Neural cell (in vitro differentiated cells): Measurements from ENCODE around the gene C2CD2.

Source experiments
- EP300 ChIP-seq: fragments of 450-650 bp; conservative IDR thresholded peaks from 2 replicates; pipeline ENCODE4 v1.6.1; 2014; ENCODE audit warnings: antibody characterized with exemption, mild to moderate bottlenecking, moderate library complexity; ENCODE audit not compliant: poor library complexity, severe bottlenecking
- EZH2 ChIP-seq: fragments of 200-600, 300-800 bp; shearing (Covaris generic), sonication (generic); IDR thresholded peaks from 2 replicates; pipeline ENCODE4 v1.6.1; 2014; ENCODE audit warnings: antibody characterized with exemption, low read length, borderline replicate concordance, mild to moderate bottlenecking; ENCODE audit not compliant: insufficient read depth, poor library complexity, severe bottlenecking
- MXI1 ChIP-seq: fragments of 450-650 bp; conservative IDR thresholded peaks from 2 replicates; pipeline ENCODE4 v1.6.1; 2014; ENCODE audit warnings: antibody characterized with exemption, mild to moderate bottlenecking; ENCODE audit not compliant: poor library complexity, severe bottlenecking
- TF ChIP-seq, protein P1 (sequence below): fragments of 450-650 bp; IDR thresholded peaks from 2 replicates; pipeline ENCODE4 v1.5.1; 2014; ENCODE audit warnings: antibody characterized with exemption, mild to moderate bottlenecking, moderate library complexity; ENCODE audit not compliant: poor library complexity, severe bottlenecking

GRCh38 chr21:41926117-41926806 is 27.6 kb downstream of the C2CD2 start:
- TF ChIP-seq, protein P1, sequence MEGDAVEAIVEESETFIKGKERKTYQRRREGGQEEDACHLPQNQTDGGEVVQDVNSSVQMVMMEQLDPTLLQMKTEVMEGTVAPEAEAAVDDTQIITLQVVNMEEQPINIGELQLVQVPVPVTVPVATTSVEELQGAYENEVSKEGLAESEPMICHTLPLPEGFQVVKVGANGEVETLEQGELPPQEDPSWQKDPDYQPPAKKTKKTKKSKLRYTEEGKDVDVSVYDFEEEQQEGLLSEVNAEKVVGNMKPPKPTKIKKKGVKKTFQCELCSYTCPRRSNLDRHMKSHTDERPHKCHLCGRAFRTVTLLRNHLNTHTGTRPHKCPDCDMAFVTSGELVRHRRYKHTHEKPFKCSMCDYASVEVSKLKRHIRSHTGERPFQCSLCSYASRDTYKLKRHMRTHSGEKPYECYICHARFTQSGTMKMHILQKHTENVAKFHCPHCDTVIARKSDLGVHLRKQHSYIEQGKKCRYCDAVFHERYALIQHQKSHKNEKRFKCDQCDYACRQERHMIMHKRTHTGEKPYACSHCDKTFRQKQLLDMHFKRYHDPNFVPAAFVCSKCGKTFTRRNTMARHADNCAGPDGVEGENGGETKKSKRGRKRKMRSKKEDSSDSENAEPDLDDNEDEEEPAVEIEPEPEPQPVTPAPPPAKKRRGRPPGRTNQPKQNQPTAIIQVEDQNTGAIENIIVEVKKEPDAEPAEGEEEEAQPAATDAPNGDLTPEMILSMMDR = no peak
- TF ChIP-seq EZH2 (no peak), EP300 (no peak), MXI1 (no peak)
